Gastrocnemius medialis (tissue), 4 donors: ENCODE results near the gene EPO.

ENCODE experiments used
- POLR2A ChIP-seq, 2 donors: fragments of 450-650 bp; IDR thresholded peaks; one replicate each; pipeline ENCODE4 v1.6.1; 2017; ENCODE audit warnings: antibody characterized with exemption in 2 of 2, mild to moderate bottlenecking in 2 of 2, moderate library complexity in 2 of 2
- TF ChIP-seq, protein P1 (sequence below), 5 experiments: fragments of 450-650 bp in 3 of 5; fragments of 200-600 bp in 2 of 5; sonication (generic) in 2 of 5; IDR thresholded peaks in 4 of 5; conservative IDR thresholded peaks in 1 of 5; 1 replicate in 4 of 5; 2 replicates in 1 of 5; pipeline ENCODE4 v1.5.1; 2016 to 2019; ENCODE audit warnings: antibody characterized with exemption in 5 of 5, mild to moderate bottlenecking in 3 of 5, moderate library complexity in 3 of 5

GRCh38 chr7:100745184-100745583 lies 24.9 kb downstream of the EPO start:
- TF ChIP-seq, protein P1, sequence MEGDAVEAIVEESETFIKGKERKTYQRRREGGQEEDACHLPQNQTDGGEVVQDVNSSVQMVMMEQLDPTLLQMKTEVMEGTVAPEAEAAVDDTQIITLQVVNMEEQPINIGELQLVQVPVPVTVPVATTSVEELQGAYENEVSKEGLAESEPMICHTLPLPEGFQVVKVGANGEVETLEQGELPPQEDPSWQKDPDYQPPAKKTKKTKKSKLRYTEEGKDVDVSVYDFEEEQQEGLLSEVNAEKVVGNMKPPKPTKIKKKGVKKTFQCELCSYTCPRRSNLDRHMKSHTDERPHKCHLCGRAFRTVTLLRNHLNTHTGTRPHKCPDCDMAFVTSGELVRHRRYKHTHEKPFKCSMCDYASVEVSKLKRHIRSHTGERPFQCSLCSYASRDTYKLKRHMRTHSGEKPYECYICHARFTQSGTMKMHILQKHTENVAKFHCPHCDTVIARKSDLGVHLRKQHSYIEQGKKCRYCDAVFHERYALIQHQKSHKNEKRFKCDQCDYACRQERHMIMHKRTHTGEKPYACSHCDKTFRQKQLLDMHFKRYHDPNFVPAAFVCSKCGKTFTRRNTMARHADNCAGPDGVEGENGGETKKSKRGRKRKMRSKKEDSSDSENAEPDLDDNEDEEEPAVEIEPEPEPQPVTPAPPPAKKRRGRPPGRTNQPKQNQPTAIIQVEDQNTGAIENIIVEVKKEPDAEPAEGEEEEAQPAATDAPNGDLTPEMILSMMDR (IDR thresholded peaks at IDR 0.05 in 4 of 5, conservative IDR thresholded peaks at IDR 0.05 in 1 of 5): no peak
- TF ChIP-seq POLR2A (IDR thresholded peaks at IDR 0.05): no peak
